Duodenal mucosa (tissue), 2 donors: ENCODE results near the gene S1PR4.

Source experiments
- H3K27ac ChIP-seq: one replicate; pipeline ENCODE4 v1.7.0; 2013; ENCODE audit warnings: low read depth, low read length
- H3K27me3 ChIP-seq, 2 donors: one replicate each; pipeline ENCODE4 v1.7.0; 2013; ENCODE audit warnings: low read length in 2 of 2, control low read depth in 1 of 2; ENCODE audit not compliant: insufficient read depth in 2 of 2, control insufficient read depth in 1 of 2
- H3K36me3 ChIP-seq, 2 donors: one replicate each; pipeline ENCODE4 v1.7.0; 2013; ENCODE audit warnings: low read length in 2 of 2, control low read depth in 1 of 2; ENCODE audit not compliant: insufficient read depth in 2 of 2, control insufficient read depth in 1 of 2
- H3K4me1 ChIP-seq, 2 donors: one replicate each; pipeline ENCODE4 v1.7.0; 2013; ENCODE audit warnings: low read length in 2 of 2, control low read depth in 1 of 2; ENCODE audit not compliant: insufficient read depth in 2 of 2, control insufficient read depth in 1 of 2
- H3K4me3 ChIP-seq, 2 donors: one replicate each; pipeline ENCODE4 v1.7.0; 2013; ENCODE audit warnings: low read length in 2 of 2, low read depth in 1 of 2
- H3K9ac ChIP-seq, 2 donors: one replicate each; pipeline ENCODE4 v1.7.0; 2013; ENCODE audit warnings: low read length in 2 of 2, low read depth in 1 of 2
- H3K9me3 ChIP-seq, 2 donors: one replicate each; pipeline ENCODE4 v1.7.0; 2013; ENCODE audit warnings: low read length in 2 of 2, control low read depth in 1 of 2; ENCODE audit not compliant: control insufficient read depth in 1 of 2

The S1PR4 gene

DNA sequence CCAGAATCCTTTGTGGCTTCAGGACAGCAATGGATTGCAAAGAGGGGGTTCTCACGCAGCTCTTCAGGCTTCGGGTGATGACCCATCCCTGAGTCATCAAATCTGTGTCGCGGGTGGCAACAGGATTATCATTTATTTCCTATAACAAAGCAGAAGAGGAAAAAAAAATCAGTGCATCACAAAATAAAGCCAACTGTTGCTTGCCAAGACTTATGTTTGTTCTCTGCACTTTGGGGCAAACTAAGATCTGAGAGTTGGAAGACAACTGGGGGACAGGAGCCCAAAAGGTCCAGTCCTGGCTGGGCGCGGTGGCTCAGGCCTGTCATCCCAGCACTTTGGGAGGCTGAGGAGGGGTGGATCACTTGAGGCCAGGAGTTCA, 36.3 kb upstream of the S1PR4 start:
- Histone ChIP-seq H3K9ac (no peak overlapping the region), H3K36me3 (no peaks in the 10 kb centered on the region), H3K4me1 (peaks cover 6 to 7% of the 10 kb centered on the region in 2 donors), H3K27ac (peak overlapping the region; percentile 48), H3K4me3 (no peak overlapping the region), H3K27me3 (no peaks in the 10 kb centered on the region), H3K9me3 (no peaks in the 10 kb centered on the region)

DNA sequence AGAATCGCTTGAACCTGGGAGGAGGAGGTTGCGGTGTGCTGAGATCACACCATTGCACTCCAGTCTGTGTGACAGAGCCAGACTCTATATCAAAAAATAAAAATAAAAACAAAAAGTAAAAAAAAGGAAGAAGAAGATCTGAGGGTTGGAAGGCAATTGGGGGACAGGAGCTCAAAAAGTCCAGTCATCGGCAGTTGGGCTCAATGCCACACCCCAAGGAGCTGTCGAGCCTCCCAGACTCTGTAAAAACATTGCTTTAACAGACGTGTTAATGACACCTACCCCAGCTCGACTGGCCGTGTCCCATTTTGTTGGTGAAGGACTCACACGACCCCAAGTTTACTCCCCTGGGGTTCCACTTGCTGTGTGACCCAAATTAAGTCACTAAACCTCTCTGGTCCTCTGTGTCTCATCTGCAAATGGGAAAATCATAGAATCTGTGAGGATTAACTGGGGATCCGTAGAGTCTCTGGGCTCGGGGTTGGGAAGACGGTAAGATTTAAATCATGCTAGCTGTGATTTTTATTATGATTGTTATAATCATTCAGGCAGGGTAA, 35.7 kb upstream of the S1PR4 start:
- Histone ChIP-seq H3K27ac (no peak overlapping the region), H3K36me3 (no peaks in the 10 kb centered on the region), H3K4me3 (no peak overlapping the region), H3K9me3 (no peaks in the 10 kb centered on the region), H3K27me3 (no peaks in the 10 kb centered on the region), H3K9ac (no peak overlapping the region), H3K4me1 (peaks cover 6 to 7% of the 10 kb centered on the region in 2 donors)

DNA sequence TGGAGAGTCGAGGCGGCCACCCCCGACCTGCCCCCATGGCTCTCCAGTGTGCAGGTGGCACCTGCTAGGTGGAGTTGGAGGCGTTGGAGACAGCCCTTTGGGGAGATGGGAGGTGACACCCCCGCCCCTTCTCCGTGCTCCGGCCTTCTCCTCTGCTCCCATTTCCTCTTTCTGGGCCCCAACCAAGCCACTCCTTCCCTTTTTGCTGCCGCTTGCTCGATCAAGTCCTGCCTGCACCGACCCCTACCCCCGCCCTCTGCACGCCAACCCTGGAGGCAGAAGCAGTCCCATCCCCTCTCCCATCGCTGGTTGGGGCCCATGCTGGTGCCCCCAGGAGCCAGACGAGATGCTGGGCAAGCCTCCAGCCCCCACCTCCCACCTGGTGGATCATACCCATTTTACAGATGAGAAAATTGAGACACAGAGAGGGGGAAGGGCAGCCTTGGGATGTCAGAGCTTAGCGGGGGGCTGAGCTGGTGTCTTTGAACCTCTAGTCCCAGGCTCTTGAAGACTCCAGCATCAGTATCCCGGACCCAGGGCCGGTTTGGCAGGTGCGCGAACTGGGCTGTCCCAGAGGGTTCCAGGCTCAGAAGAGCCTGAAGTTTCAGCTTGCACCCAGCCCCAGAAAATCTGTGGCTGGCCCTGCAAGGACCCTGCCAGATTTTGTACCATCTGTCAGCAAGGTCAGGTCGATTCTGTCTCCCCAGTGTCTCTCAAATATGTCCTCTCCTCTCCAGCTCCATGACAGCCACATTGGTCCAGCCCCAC, 32.5 kb upstream of the S1PR4 start:
- peaks cover 6 to 7% of the 10 kb centered on the region in 2 donors for H3K4me1 ChIP-seq
- no peaks in the 10 kb centered on the region for H3K27me3 ChIP-seq
- H3K36me3 ChIP-seq = peaks cover 0 to 9% of the 10 kb centered on the region in 2 donors
- no peak overlapping the region for H3K4me3 ChIP-seq
- H3K9ac ChIP-seq = no peak overlapping the region
- H3K27ac ChIP-seq = no peak overlapping the region
- no peaks in the 10 kb centered on the region for H3K9me3 ChIP-seq

DNA sequence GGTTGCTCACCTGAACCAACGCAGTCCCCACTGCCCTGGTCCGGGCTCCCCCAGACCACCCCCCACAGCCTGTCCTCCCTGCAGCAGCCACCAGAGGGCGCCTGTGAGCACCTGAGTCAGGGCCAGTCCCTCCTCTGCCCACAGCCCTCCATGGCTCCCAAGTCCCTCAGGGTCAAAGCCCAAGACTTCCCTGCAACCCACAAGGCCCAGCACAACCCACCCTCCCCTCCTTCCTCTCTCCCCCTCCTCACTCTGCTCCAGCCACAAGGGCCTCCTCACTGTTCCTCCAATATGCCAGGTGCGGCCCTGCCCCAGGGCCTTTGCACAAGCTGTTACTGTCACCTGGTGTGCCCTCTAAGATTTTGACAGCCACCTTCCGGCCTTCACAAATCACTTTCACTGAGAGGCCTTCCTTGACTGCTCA, 31.9 kb upstream of the S1PR4 start:
- Histone ChIP-seq H3K4me3 (no peak overlapping the region), H3K4me1 (peaks cover 4 to 5% of the 10 kb centered on the region in 2 donors), H3K36me3 (peaks cover 0 to 9% of the 10 kb centered on the region in 2 donors), H3K27ac (no peak overlapping the region), H3K27me3 (no peaks in the 10 kb centered on the region), H3K9ac (no peak overlapping the region), H3K9me3 (no peaks in the 10 kb centered on the region)

DNA sequence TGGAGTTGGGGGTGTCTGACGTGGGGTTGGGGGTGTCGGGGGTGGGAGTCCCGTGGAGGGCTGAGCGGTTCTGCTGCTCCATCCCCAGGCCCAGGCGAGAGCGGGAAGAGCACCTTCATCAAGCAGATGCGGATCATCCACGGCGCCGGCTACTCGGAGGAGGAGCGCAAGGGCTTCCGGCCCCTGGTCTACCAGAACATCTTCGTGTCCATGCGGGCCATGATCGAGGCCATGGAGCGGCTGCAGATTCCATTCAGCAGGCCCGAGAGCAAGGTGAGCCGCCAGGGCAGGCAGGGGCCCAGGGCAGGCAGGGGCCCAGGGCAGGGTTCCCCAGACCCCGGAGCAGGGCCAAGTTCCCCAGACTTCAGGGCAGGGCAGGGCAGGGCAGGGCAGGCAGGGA, 30.1 kb upstream of the S1PR4 start:
- Histone ChIP-seq H3K4me1 (no peaks in the 10 kb centered on the region), H3K27ac (no peak overlapping the region), H3K27me3 (no peaks in the 10 kb centered on the region), H3K36me3 (peaks cover 0 to 9% of the 10 kb centered on the region in 2 donors), H3K4me3 (no peak overlapping the region), H3K9me3 (no peaks in the 10 kb centered on the region), H3K9ac (no peak overlapping the region)

DNA sequence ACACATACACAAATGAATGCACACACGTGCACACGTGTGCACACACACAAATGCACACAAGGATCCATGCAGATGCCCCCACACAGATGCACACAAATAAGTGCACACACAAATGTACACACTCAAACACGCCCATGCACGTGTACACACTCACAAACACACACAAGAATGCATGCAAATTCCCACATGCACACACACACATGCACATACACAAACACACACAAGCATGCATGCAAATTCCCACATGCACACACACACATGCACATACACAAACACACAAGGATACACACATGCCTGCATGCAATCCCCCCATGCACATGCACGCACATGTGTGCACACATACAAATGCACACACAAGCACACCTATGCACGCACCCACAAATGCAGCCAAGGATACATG, 29.5 kb upstream of the S1PR4 start:
- H3K36me3 ChIP-seq = peaks cover 0 to 9% of the 10 kb centered on the region in 2 donors
- H3K27me3 ChIP-seq = no peaks in the 10 kb centered on the region
- H3K4me3 ChIP-seq = no peak overlapping the region

DNA sequence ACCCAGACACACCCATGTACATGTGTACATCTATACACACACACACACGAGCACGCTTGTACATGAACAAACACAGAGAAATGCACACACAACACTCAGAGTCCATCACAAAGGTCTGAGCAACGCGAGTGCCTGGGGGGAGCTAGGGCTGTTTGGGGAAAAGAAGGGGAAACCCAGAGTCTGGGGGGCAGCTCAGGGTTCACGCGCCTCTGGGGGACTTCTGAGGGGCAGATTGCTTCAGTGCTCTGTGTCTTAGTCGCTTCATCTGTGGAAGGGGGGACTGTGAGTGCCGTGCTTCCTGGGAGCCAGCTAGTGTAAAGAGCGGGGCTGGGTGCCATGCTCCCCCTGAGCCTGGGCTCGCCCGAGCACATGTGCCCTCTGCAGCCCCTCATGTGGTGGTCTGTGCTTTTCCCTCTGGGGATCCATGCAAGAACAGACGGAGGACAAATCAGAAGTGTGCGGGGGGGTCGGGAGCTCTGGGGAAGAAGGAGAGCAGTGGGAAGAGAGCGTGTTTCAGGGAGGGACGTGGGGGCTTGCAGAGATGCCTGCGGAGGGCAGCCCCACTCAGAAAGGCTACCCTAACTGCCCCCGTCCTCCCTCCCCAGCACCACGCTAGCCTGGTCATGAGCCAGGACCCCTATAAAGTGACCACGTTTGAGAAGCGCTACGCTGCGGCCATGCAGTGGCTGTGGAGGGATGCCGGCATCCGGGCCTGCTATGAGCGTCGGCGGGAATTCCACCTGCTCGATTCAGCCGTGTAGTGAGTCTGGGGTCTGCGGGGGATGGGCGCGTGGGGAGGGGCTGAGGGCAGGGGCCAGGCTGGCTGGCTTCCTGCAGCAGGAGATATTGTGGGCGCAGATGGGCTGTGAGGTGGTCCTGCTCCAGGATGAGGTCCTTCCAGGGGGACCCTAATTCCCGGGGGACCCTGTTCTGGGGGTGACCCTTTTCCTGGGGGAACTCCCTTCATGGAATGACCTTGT, 28.8 kb upstream of the S1PR4 start:
- Histone ChIP-seq H3K27ac (no peak overlapping the region), H3K36me3 (peaks cover 0 to 9% of the 10 kb centered on the region in 2 donors), H3K9ac (no peak overlapping the region), H3K4me1 (no peaks in the 10 kb centered on the region), H3K4me3 (no peak overlapping the region), H3K27me3 (no peaks in the 10 kb centered on the region), H3K9me3 (no peaks in the 10 kb centered on the region)

More for the DNA sequence above, 29.5 kb upstream of the S1PR4 start:
- no peak overlapping the region for H3K27ac ChIP-seq
- no peaks in the 10 kb centered on the region for H3K9me3 ChIP-seq
- H3K4me1 ChIP-seq = no peaks in the 10 kb centered on the region
- H3K9ac ChIP-seq = no peak overlapping the region

DNA sequence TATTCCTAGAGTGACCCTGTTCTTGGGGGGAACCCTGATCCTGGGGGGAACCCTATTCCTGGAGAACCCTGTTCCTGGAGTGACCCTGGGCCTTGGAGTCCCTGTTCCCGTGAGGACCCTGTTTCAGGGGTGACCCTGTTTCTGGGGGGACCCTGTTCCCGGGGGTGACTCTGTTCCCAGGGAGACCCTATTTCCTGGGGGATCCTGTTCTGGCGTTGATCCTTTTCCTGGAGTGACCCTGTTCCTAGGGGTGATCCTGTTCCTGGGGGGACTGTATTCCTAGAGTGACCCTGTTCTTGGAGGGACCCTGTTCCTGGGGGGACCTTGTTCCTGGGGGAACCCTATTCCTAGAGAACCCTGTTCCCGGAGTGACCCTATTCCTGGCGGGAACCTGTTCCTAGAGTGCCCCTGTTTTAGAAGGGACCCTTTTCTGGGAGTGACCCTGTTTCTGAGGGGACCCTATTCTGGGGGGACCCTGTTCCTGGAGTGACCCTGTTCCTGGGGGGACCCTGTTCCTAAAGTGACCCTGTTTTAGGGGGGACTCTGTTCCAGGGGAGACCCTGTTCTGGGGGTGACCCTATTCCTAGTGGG, 27.7 kb upstream of the S1PR4 start:
- no peaks in the 10 kb centered on the region for H3K9me3 ChIP-seq
- no peak overlapping the region for H3K27ac ChIP-seq
- no peak overlapping the region for H3K4me3 ChIP-seq
- H3K36me3 ChIP-seq = peaks cover 0 to 9% of the 10 kb centered on the region in 2 donors
- no peaks in the 10 kb centered on the region for H3K27me3 ChIP-seq
- H3K4me1 ChIP-seq = peaks cover 0 to under 1% of the 10 kb centered on the region in 2 donors
- H3K9ac ChIP-seq = no peak overlapping the region

DNA sequence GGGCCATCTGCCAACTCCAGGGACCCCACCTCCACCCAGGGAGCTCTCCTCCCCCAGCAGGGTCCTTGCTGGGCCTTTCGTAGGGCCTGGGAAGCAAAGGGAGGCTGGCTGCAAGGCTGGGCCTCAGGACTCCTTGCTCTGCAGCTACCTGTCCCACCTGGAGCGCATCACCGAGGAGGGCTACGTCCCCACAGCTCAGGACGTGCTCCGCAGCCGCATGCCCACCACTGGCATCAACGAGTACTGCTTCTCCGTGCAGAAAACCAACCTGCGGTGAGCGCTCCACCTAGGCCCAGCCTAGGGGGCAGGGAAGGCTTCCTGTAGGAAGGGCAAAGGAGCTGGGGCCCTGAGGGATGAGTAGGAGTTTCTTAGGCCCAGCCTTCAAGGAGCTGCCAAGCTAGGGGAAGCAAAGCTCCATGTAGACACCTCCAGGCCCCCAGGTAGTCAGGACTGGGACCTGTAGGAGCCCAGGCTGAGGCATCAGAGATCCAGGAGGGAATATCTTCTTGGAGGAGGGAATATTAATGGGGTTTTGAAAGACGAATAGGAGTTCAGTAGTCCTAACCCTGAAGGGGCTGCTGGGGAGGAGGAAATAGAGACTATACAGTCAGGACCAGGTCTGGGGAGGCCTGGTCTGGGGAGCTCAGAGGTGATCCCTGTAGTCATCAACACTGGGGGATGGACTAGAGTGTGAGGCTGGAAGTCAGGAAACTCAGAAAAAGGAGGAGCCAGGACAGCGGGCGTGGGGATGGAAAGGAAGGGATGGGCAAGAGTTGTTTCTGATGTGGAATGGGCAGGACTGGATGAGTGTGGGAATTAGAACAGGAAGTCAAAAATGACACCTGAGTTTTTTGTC, 26.8 kb upstream of the S1PR4 start:
- Histone ChIP-seq H3K9me3 (no peaks in the 10 kb centered on the region), H3K4me3 (no peak overlapping the region), H3K9ac (no peak overlapping the region), H3K27me3 (peaks cover 0 to 4% of the 10 kb centered on the region in 2 donors), H3K27ac (no peak overlapping the region), H3K4me1 (peaks cover 0 to 5% of the 10 kb centered on the region in 2 donors), H3K36me3 (peaks cover 0 to 9% of the 10 kb centered on the region in 2 donors)
